ENCODE data around the gene SPATA46. TPM values are rescaled to one million over a fixed set of nuclear protein-coding genes. Genes with fewer than 3 reads are reported as not detected.

Gene SPATA46
- polyA plus RNA-seq, 1 of the 3 experiments (the other 2 are of a cell fraction), result not detected

- TF ChIP-seq TCF12 (IDR thresholded peaks at IDR 0.05), result no peak
- ChIA-PET POLR2A (no interaction called here), CTCF (interaction anchor here (0.6 to 2.4 kb wide), 2 partner anchors 10 to 44 kb away, joined by 3 to 6 read pairs; no protein-coding TSS in a partner anchor)
- Histone ChIP-seq H4K20me1 (ENCODE audit: insufficient read depth) (no peaks in the 10 kb centered on the region), H3K27ac (ENCODE audit: low read depth in 2 of 2, low read length in 1 of 2) (no peak overlapping the region), H3K9me2 (no peaks in the 10 kb centered on the region), H3K9ac (no peak overlapping the region), H2AFZ (ENCODE audit: low read depth) (no peak overlapping the region), H3K4me1 (ENCODE audit: control insufficient read depth in 1 of 2, insufficient read depth in 2 of 2, low read depth in 1 of 2, low read length in 1 of 2) (no peaks in the 10 kb centered on the region; a peak in 2 of 4 replicates), H3K9me3 (no peaks in the 10 kb centered on the region), H3F3A (replicated peaks; ENCODE audit: insufficient read depth) (no peaks in the 10 kb centered on the region), H3K36me3 (replicated peaks in 1 of 2; ENCODE audit: control insufficient read depth in 1 of 2, insufficient read depth in 2 of 2, low read length in 1 of 2) (no peaks in the 10 kb centered on the region), H3K4me3 (ENCODE audit: low read depth in 2 of 2, low read length in 1 of 2) (no peak overlapping the region), H3K27me3 (ENCODE audit: insufficient read depth) (no peaks in the 10 kb centered on the region; the same call in 1 of the 2 replicates), H3K4me2 (no peak overlapping the region), H3K79me2 (ENCODE audit: insufficient read depth) (no peaks in the 10 kb centered on the region)
- 74% methylated on average over 10 of the region's 10 CpGs for WGBS (ENCODE audit: low lambda C conversion rate)
- DNase-seq, result no peak
These were observed 24.2 kb upstream of the SPATA46 start for GRCh38 chr1:162400790-162401355.

DNA sequence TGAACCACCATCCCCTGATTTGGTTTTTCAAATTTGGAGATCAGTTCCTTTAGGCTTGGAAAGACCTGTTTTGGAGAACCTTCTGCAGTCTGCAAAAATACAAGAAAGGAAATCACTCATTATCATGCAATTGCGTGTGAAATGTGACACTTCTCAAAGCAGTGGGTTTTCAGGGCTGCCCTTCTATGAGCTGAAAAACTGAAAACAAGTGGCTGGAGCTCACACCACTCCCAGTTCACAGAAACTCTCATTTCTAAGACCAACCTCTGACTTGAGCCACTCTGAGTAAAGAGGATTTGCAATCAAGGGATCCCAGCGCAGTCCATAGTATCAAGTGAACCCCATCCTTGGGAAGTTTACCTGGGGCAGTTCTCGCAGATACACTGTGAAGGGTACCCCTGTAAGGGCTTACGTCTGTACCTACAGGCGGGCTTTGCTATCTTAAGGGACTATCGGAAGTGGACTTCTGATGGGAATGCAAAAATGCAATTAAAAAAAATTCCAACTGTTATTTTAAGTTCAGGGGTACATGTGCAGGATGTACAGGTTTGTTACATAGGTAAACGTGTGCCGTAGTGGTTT, 22.4 kb upstream of the SPATA46 start:
- Histone ChIP-seq H3K9me3 (no peaks in the 10 kb centered on the region), H3K79me2 (ENCODE audit: insufficient read depth) (no peaks in the 10 kb centered on the region), H3K36me3 (replicated peaks in 1 of 2; ENCODE audit: control insufficient read depth in 1 of 2, insufficient read depth in 2 of 2, low read length in 1 of 2) (no peaks in the 10 kb centered on the region), H3K4me3 (ENCODE audit: low read depth in 2 of 2, low read length in 1 of 2) (no peak overlapping the region), H3F3A (replicated peaks; ENCODE audit: insufficient read depth) (no peaks in the 10 kb centered on the region), H3K9me2 (no peaks in the 10 kb centered on the region), H2AFZ (ENCODE audit: low read depth) (no peak overlapping the region), H4K20me1 (ENCODE audit: insufficient read depth) (no peaks in the 10 kb centered on the region), H3K27me3 (ENCODE audit: insufficient read depth) (no peaks in the 10 kb centered on the region; the same call in 1 of the 2 replicates), H3K9ac (no peak overlapping the region), H3K27ac (ENCODE audit: low read depth in 2 of 2, low read length in 1 of 2) (no peak overlapping the region), H3K4me2 (no peak overlapping the region), H3K4me1 (ENCODE audit: control insufficient read depth in 1 of 2, insufficient read depth in 2 of 2, low read depth in 1 of 2, low read length in 1 of 2) (no peaks in the 10 kb centered on the region; a peak in 2 of 4 replicates)
- 73% methylated on average over 8 of the region's 8 CpGs for WGBS (ENCODE audit: low lambda C conversion rate)
- no peak for DNase-seq
- TF ChIP-seq, protein P1, sequence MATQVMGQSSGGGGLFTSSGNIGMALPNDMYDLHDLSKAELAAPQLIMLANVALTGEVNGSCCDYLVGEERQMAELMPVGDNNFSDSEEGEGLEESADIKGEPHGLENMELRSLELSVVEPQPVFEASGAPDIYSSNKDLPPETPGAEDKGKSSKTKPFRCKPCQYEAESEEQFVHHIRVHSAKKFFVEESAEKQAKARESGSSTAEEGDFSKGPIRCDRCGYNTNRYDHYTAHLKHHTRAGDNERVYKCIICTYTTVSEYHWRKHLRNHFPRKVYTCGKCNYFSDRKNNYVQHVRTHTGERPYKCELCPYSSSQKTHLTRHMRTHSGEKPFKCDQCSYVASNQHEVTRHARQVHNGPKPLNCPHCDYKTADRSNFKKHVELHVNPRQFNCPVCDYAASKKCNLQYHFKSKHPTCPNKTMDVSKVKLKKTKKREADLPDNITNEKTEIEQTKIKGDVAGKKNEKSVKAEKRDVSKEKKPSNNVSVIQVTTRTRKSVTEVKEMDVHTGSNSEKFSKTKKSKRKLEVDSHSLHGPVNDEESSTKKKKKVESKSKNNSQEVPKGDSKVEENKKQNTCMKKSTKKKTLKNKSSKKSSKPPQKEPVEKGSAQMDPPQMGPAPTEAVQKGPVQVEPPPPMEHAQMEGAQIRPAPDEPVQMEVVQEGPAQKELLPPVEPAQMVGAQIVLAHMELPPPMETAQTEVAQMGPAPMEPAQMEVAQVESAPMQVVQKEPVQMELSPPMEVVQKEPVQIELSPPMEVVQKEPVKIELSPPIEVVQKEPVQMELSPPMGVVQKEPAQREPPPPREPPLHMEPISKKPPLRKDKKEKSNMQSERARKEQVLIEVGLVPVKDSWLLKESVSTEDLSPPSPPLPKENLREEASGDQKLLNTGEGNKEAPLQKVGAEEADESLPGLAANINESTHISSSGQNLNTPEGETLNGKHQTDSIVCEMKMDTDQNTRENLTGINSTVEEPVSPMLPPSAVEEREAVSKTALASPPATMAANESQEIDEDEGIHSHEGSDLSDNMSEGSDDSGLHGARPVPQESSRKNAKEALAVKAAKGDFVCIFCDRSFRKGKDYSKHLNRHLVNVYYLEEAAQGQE (IDR thresholded peaks at IDR 0.05; ENCODE audit: low read depth, low read length), result no peak
- no peak for TF ChIP-seq SIN3A (IDR thresholded peaks at IDR 0.05; ENCODE audit: borderline replicate concordance, low read depth, low read length)
- no peak for TF ChIP-seq RCOR1 (IDR thresholded peaks at IDR 0.05; ENCODE audit: low read length)
- TF ChIP-seq NRF1 (IDR thresholded peaks at IDR 0.05; ENCODE audit: low read depth, low read length), result no peak
- TF ChIP-seq IRF3 (IDR thresholded peaks at IDR 0.05; ENCODE audit: low read depth, low read length), result no peak
- TF ChIP-seq, protein P2, sequence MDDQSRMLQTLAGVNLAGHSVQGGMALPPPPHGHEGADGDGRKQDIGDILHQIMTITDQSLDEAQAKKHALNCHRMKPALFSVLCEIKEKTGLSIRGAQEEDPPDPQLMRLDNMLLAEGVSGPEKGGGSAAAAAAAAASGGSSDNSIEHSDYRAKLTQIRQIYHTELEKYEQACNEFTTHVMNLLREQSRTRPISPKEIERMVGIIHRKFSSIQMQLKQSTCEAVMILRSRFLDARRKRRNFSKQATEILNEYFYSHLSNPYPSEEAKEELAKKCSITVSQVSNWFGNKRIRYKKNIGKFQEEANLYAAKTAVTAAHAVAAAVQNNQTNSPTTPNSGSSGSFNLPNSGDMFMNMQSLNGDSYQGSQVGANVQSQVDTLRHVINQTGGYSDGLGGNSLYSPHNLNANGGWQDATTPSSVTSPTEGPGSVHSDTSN (IDR thresholded peaks at IDR 0.05), result no peak
- no peak for TF ChIP-seq FOXJ3 (CRISPR knock-in tag; IDR thresholded peaks at IDR 0.05)
- TF ChIP-seq CHD2 (IDR thresholded peaks at IDR 0.05; ENCODE audit: low read length, partially characterized antibody), result no peak
- no peak for TF ChIP-seq MEF2A (IDR thresholded peaks at IDR 0.05; ENCODE audit: borderline replicate concordance, low read depth)
- TF ChIP-seq MXI1 (IDR thresholded peaks at IDR 0.05; ENCODE audit: low read depth, low read length), result no peak
- TF ChIP-seq FOSL2 (IDR thresholded peaks at IDR 0.05; ENCODE audit: borderline replicate concordance, low read depth), result no peak
- no peak for TF ChIP-seq RFX5 (IDR thresholded peaks at IDR 0.05; ENCODE audit: low read length)
- TF ChIP-seq CTCF (IDR thresholded peaks at IDR 0.05), result no peak
- TF ChIP-seq EZH2phosphoT487 (IDR thresholded peaks at IDR 0.05; ENCODE audit: borderline replicate concordance, low read depth), result no peak
- TF ChIP-seq TEAD4 (IDR thresholded peaks at IDR 0.05; ENCODE audit: borderline replicate concordance, insufficient read depth), result no peak
- CTCF ChIA-PET, result interaction anchor here (0.6 to 2.4 kb wide), 4 partner anchors 8 to 607 kb away, joined by 3 to 7 read pairs (median 4); no protein-coding TSS in a partner anchor
- POLR2A ChIA-PET, result no interaction called here
